GM21423 (cell line): ENCODE measurements around the gene LIX1L.

ENCODE experiments used
- ATAC-seq: cut with Tn5 transposase; IDR thresholded peaks from one replicate; pipeline ENCODE4 v1.9.1; 2021; ENCODE audit warnings: mild to moderate bottlenecking, moderate library complexity; ENCODE audit not compliant: unreplicated experiment

LIX1L gene

GRCh38 chr1:145963265-145964019 is 5.6 kb upstream of the LIX1L start:
- ATAC-seq = no peak

- no peak for ATAC-seq
Observed at GRCh38 chr1:145962157-145963102, 4.6 kb upstream of the LIX1L start.

DNA sequence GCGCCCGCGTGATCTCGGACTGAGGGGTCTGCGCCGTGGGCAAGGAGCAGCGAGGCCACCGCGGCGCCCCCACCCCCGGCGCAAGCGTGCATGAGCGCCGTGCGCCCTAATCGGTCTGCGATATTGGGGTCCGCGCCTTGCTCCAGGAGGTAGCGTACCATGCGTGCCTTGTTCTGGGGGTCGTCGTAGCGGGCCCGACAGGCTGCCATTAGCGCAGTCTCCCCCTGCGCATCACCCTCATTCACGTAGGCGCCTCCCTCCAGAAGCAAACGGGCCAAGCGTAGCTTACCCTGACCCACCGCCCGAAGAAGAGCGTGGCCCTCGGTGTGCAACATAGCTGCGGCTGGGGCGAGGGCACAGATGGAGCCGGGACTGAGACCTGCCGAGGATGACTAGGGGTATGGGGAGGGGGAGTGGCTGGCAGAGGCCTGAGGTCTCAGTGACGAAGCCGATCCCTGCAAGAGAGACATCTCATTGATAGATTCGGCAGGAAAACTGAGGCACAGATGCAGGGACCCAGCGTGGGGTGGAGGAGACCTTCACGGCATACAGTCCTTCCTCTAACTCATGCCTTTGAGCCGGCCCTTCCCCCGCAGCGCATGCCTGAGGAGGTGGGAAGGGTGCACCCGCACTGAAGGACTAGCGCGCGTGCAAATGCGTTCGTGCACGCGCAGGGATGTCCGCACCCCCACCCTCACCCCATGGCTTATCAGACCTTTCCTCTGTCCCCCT is 3.8 kb upstream of the LIX1L start:
- no peak for ATAC-seq

- no peak for ATAC-seq
Observed at GRCh38 chr1:145961109-145961424, 3.2 kb upstream of the LIX1L start.

- ATAC-seq = no peak
Observed at GRCh38 chr1:145960468-145961108, 2.8 kb upstream of the LIX1L start.

GRCh38 chr1:145959957-145960467 is 2.2 kb upstream of the LIX1L start:
- no peak for ATAC-seq

- no peak for ATAC-seq
Observed at GRCh38 chr1:145959333-145959732, 1.5 kb upstream of the LIX1L start.

- ATAC-seq = no peak
Observed at GRCh38 chr1:145958734-145959133, 917 bp upstream of the LIX1L start.

DNA sequence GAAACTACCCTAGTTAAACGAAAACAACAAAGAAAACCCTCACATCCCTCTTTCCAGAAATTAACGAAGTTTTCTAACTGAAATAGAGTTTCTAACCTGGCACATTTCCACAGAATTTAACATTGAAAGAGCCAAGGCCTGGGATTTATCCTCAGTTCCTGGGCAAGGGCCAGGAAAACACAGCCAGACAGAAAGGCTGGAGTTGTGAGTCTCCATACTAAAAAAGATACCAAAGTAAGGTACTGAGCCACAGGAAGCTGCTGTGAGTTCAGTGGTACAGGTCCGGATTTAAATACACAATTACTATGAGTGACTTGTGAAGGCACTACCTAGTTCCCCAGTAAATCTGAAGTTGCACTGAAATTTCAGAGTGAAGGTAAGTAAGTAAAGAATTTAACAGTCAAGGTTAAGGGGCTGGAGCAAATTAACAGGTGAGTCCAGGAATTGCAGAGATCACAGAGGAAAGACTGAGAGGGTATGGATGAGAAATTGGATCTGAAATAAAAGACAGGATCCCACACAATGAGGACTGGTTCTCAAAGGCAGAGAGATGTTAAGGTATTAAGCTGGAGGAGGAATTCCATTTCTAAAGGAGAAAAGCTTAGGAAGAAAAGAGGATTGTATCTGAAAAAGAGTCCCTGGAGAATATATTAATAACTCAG is 905 bp downstream of the LIX1L start:
- ATAC-seq = no peak

DNA sequence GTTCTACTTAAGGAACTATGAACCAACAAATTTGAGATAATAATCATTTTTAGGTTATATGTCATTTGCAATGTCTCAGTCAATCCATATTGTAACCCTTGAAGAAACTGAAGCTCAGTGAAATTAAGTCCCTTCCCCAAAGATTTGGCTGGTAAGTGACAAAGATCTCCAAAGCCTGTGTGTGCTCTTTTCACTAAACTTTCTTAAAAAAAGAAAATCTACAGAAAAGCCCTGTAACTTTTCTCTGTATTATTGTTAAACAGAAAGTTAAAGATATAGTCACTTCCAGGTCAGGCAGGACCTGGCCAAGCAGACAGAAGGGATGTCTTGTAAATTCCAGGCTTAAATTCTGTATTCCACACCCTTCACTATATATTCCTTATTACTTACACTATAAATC is 1.5 kb downstream of the LIX1L start:
- ATAC-seq = no peak

GRCh38 chr1:145955436-145955835 is 2.4 kb downstream of the LIX1L start:
- ATAC-seq = no peak

DNA sequence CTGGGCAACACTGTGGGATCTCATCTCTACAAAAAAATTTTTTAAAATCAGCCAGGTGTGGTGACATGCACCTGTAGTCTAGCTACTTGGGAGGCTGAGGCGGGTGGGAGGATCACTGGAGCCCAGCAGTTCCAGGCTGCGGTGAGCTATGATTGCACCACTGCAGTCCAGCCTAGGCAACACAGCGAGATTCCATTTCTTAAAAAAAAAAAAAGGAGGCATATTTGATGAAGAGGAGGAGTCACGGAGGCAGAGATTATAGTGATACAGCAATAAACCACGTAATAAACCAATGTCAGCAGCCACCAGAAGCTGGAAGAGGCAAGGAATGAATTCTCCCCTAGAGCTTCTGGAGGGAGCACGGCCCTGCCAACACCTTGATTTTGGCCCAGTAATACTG is 4.0 kb downstream of the LIX1L start:
- ATAC-seq = no peak

DNA sequence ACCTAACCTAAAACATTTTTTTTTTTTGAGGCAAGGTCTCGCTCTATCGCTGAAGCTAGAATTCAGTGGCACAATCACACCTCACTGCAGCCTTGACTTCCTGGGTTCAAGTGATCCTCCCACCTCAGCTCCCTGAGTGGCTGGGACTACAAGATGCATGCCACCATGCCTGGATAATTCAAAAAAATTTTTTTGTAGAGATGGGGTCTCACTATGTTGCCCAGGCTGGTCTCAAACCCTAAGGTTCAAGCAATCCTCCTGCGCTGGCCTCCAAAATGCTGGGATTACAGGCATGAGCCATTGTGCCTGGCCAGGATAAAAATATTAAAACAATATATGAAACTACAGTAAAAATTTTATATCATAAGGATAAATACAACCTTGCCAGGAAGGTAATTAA is 4.9 kb downstream of the LIX1L start:
- no peak for ATAC-seq

DNA sequence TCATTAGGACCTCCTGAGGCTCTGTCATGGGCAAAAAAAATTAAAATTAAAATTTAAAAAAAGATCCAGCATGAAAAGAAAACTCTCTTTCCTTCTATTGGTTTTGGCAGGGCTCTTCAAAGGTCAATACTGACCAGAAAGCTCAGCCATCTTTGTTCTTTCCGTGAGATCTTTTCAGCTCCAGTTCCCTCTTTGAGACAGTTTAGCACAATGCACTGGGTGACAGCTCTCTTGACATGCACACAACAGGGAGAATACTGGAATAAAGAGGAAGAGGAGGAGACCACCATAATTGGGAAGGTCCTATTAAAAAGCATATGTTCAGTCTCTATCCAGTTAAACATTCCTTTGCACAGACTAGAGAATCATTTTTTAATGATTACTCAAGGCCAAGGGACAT is 6.3 kb downstream of the LIX1L start:
- ATAC-seq = no peak

DNA sequence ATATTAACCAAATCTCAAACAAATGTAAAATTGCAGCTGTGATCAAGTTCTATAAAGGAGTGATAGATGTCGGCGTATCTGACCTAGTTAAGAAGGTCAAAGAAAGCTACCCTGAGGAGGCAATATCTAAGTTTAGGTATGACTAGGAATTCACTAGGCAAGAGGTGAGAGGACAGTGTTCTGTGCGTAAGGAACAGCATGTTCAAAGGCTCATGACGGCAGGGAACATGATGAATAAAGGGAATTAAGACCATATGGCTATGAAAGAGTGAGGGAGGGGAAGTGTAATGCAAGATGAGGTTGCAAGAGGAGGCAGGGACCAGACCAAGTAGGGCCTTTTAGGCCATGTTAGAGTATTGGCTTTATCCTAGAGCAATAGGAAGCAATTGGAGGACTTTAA is 8.6 kb downstream of the LIX1L start:
- no peak for ATAC-seq

GRCh38 chr1:145947551-145947950 is 10.3 kb downstream of the LIX1L start:
- no peak for ATAC-seq

DNA sequence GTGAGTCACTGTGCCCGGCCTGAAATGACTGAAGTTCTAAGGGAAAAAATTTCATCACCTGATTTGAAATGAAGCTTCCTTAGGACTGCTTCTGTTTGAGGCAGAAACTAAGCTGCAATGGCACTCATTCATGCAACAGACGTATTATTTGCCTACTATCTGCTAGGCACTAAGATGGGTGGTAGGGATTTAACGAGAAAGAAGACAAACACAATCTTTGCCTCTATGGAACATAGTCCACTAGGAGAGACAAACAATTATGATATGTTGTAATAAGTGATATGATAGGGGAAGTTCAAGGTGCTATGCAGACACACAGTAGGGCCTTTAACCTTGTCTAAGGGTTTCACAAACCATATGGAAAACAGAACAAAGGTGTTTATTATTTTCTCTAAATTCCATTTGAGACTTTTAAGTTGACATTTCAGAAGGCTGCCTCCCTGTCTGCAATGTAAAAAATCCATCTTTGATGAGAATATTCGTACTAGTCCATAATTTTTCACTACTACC is 11.3 kb downstream of the LIX1L start:
- ATAC-seq = no peak

GRCh38 chr1:145944532-145944931 is 13.3 kb downstream of the LIX1L start:
- ATAC-seq = no peak

GRCh38 chr1:145942871-145943270 is 14.9 kb downstream of the LIX1L start:
- no peak for ATAC-seq

DNA sequence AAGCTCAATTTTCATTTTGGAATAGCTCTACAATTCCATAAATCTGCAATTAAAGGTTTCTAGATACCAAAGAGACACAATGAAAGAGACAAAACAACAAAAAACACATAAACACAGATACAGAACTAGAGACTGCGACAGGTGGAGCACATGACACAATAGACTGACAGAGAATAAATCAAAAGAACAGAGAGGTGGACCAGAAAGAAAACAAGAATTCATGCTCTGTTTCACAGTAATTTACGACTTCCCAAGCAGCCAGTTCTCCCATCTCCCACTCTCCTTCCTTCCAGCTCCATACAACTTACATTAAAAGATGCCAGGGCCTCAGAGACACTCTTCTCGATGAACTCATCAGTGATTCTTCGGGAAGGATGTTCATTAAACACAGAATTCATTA is 15.4 kb downstream of the LIX1L start:
- ATAC-seq = no peak
